GM10266 (cell line): ENCODE measurements around the gene GPR65.
A peak's percentile ranks its signal among the peaks of the same experiment; 100 is the strongest.

ENCODE experiments used
- DNase-seq: peaks from one replicate; pipeline ENCODE4 v3.0.0; 2012; ENCODE audit errors: extremely low spot score
- CTCF ChIP-seq: IDR thresholded peaks from 2 replicates; pipeline ENCODE4 v1.5.1; 2012; ENCODE audit warnings: mild to moderate bottlenecking, low read depth; ENCODE audit not compliant: control insufficient read depth, insufficient read depth; ENCODE audit errors: missing control alignments

GPR65 gene

GRCh38 chr14:87975636-87976035 lies 29.3 kb upstream of the GPR65 start:
- no peak for TF ChIP-seq CTCF
- DNase-seq: no peak

- TF ChIP-seq CTCF: no peak
- no peak for DNase-seq
Measured at GRCh38 chr14:87979689-87980088, 25.2 kb upstream of the GPR65 start.

GRCh38 chr14:87989221-87989955 lies 15.5 kb upstream of the GPR65 start:
- DNase-seq: no peak
- TF ChIP-seq CTCF: no peak

GRCh38 chr14:87989956-87990299 lies 15.0 kb upstream of the GPR65 start:
- DNase-seq: no peak
- no peak for TF ChIP-seq CTCF

GRCh38 chr14:87990682-87991081 lies 14.3 kb upstream of the GPR65 start:
- TF ChIP-seq CTCF: no peak
- DNase-seq: no peak

- TF ChIP-seq CTCF: no peak
- DNase-seq: peak; percentile 27
Measured at GRCh38 chr14:87992346-87992717, 12.6 kb upstream of the GPR65 start.

- peak; percentile 92 for DNase-seq
- peak; percentile 16 for TF ChIP-seq CTCF
Measured at GRCh38 chr14:87992718-87993628, 12.0 kb upstream of the GPR65 start, which contains the start of gene GALC. TSS of gene GALC (minus strand) at chr14:87993182. CDS start at chr14:87993164, 18 bp downstream.
